Measurements from ENCODE around the gene IDH3A. TPM values are rescaled to one million over a fixed set of nuclear protein-coding genes. Genes with fewer than 3 reads are reported as not detected.

The IDH3A gene
- total and polyA plus RNA-seq, 7 donors, result 154 to 309 (median 209) TPM

GRCh38 chr15:78197632-78198031, 48.5 kb downstream of the IDH3A start:
- DNase-seq, result no peak
- Histone ChIP-seq H3K9me3 (no peaks in the 10 kb centered on the region), H3K27ac (no peak overlapping the region), H3K4me1 (peaks cover under 1% of the 10 kb centered on the region), H3K4me3 (no peak overlapping the region), H3K27me3 (ENCODE audit: insufficient read depth in 3 of 3, low read length in 2 of 3) (no peaks in the 10 kb centered on the region), H3K36me3 (ENCODE audit: insufficient read depth in 1 of 2, low read depth in 1 of 2) (no peaks in the 10 kb centered on the region)
- TF ChIP-seq CTCF (IDR thresholded peaks at IDR 0.05), result no peak
- intact Hi-C loops (cut with DNase I), result loop anchor here (5.0 kb wide), 2 partner anchors 70 to 85 kb away; no protein-coding TSS in a partner anchor
- no peak for ATAC-seq
- WGBS, 3 donors, result 67 to 78% (median 70%) methylated on average over 7 of the region's 7 CpGs

GRCh38 chr15:78200276-78200930, 51.2 kb downstream of the IDH3A start:
- Histone ChIP-seq H3K4me1 (peaks cover 27% of the 10 kb centered on the region), H3K27ac (no peak overlapping the region), H3K4me3 (no peak overlapping the region), H3K27me3 (ENCODE audit: insufficient read depth in 3 of 3, low read length in 2 of 3) (no peaks in the 10 kb centered on the region), H3K9me3 (no peaks in the 10 kb centered on the region), H3K36me3 (ENCODE audit: insufficient read depth in 1 of 2, low read depth in 1 of 2) (no peaks in the 10 kb centered on the region)
- no peak for TF ChIP-seq CTCF (IDR thresholded peaks at IDR 0.05)
- 93 to 97% (median 97%) methylated on average over 10 of the region's 10 CpGs for WGBS, 3 donors
- DNase-seq, result no peak
- ATAC-seq, result no peak
- intact Hi-C loops (cut with DNase I), result no loop called here

GRCh38 chr15:78201281-78202190, 52.4 kb downstream of the IDH3A start:
- H3K27ac ChIP-seq, result no peak overlapping the region
- H3K4me1 ChIP-seq, result peaks cover 39% of the 10 kb centered on the region
- no peak for TF ChIP-seq CTCF (IDR thresholded peaks at IDR 0.05)

GRCh38 chr15:78203346-78204225, 54.4 kb downstream of the IDH3A start:
- Histone ChIP-seq H3K9me3 (no peaks in the 10 kb centered on the region), H3K27me3 (ENCODE audit: insufficient read depth in 3 of 3, low read length in 2 of 3) (no peaks in the 10 kb centered on the region), H3K4me3 (no peak overlapping the region), H3K27ac (peak overlapping the region; percentile 70), H3K4me1 (peaks cover 42% of the 10 kb centered on the region), H3K36me3 (ENCODE audit: insufficient read depth in 1 of 2, low read depth in 1 of 2) (no peaks in the 10 kb centered on the region)
- DNase-seq, result peak in 1 of 2 donors; percentile 73
- peak; percentile 29 to 65 (median 50) for ATAC-seq
- intact Hi-C loops (cut with DNase I), result no loop called here
- no peak for TF ChIP-seq CTCF (IDR thresholded peaks at IDR 0.05)
- WGBS, 3 donors, result 49 to 63% (median 49%) methylated on average over 14 of the region's 14 CpGs

More at GRCh38 chr15:78201281-78202190, 52.4 kb downstream of the IDH3A start:
- H3K36me3 ChIP-seq (ENCODE audit: insufficient read depth in 1 of 2, low read depth in 1 of 2), result no peaks in the 10 kb centered on the region
- WGBS, 3 donors, result 72 to 74% (median 74%) methylated on average over 10 of the region's 10 CpGs
- intact Hi-C loops (cut with DNase I), result no loop called here
- no peaks in the 10 kb centered on the region for H3K9me3 ChIP-seq
- ATAC-seq (no peak), DNase-seq (no peak)
- no peak overlapping the region for H3K4me3 ChIP-seq
- H3K27me3 ChIP-seq (ENCODE audit: insufficient read depth in 3 of 3, low read length in 2 of 3), result no peaks in the 10 kb centered on the region

Data from psoas muscle (tissue), 8 donors.